HG02884 (cell line): ENCODE data around the gene ITIH4.

Source experiments
- ATAC-seq: cut with Tn5 transposase; IDR thresholded peaks from one replicate; pipeline ENCODE4 v1.9.1; 2021; ENCODE audit warnings: mild to moderate bottlenecking, moderate library complexity; ENCODE audit not compliant: unreplicated experiment

Gene ITIH4

DNA sequence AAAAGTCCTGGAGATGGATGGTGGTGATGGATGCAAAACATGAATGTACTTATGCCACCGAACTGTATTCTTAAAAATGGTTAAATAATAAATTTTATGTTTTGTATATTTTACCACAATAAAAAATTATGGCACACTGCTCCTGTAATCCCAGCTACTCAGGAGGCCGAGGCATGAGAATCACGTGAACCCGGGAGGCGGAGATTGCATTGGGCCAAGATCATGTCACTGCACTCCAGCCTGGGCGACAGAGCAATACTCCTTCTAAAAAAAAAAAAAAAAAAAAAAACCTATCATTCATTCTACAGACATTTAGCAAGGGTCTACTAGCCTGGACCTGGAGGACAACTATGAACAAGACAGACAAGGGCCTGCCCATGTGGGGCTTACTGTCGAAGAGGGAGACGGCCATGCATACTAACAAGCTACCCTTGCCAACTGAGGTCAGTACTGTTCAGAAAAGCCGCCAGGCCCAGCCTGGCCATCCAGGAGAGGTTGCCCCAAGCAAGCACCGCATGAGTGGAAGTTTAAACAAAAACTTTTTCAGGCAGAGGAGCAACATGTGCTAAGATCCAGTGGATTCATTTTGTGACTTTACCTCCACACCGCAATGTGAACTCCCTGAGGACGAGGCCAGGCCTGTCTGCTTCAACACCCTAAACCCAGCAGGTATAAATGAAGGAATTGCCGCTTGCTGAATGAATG lies 57.0 kb downstream of the ITIH4 start:
- no peak for ATAC-seq

- no peak for ATAC-seq
Observed at GRCh38 chr3:52771702-52772101, 58.8 kb downstream of the ITIH4 start.

- no peak for ATAC-seq
Observed at GRCh38 chr3:52771334-52771681, 59.2 kb downstream of the ITIH4 start.

DNA sequence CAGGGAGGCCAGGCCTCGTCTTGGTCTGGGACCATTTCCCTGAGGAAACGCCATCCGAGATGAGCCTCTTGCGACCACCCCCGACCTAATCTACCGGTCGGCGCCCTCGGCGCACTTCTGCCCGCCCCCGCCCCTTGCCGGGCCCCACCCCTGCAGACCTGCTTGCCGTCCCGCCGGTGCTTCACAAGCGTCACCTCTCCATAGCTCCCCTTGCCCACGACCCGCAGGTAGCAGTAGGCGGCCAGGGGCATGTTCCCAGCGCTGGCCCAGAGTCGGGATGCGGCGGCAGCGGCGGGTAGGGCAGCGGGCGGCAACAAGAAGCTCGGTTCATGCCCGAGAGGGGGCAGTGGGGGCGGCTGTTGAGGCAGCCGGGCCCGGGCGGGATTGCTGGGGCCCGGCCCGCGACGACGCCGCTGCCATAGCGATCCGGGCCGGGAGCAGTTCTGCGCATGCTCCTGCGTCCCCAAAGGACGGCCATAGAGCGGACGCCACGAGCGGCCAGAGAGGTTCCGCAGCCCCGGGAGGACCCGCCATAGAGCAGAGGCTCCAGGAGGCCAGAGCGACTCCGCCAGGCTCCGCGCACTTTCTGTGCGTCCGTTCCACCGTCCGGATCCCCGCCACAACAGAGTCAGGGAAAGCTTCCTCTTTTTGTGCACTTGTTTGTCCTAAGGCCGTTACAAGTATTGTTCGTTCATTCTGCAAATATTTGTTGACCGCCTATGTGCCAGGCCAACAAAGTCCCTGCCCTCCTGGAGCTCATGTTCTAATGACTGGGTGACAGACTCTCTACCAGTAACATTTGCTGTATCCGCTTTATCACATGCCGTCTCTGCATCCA lies 59.8 kb downstream of the ITIH4 start, which contains the start of gene NEK4:
Gene NEK4 (minus strand): TSS at position 445 of the 838 bp plus-strand sequence. CDS start 194 bp downstream, at position 251.
- ATAC-seq, result peak; percentile 88

- no peak for ATAC-seq
Observed at GRCh38 chr3:52769786-52770455, 60.6 kb downstream of the ITIH4 start.

DNA sequence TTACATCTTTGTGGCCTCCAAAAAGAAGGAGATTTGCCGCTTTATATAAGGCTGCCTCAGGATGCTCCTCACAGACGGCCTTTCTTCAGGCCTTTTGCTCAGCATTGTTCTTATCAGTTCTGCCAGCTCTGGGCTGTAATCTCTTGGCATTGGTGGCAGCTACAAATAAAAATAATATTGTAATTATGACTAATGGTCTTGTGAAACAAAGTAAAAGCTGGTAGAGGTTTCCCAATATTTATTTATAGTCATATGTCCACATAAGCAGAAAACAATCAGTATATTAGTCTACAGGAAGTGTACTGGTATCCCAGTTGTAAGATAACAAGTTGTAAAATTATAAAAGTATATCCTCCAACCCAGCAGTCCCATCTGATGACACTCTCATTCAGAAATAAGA lies 67.0 kb downstream of the ITIH4 start:
- ATAC-seq, result no peak
